ENCODE measurements around the gene SAMD13. TPM values are rescaled to one million over a fixed set of nuclear protein-coding genes. Genes with fewer than 3 reads are reported as not detected.

Gene SAMD13, protein sequence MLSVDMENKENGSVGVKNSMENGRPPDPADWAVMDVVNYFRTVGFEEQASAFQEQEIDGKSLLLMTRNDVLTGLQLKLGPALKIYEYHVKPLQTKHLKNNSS
- total RNA-seq: 0.63 and 0.94 TPM in 2 replicates

DNA sequence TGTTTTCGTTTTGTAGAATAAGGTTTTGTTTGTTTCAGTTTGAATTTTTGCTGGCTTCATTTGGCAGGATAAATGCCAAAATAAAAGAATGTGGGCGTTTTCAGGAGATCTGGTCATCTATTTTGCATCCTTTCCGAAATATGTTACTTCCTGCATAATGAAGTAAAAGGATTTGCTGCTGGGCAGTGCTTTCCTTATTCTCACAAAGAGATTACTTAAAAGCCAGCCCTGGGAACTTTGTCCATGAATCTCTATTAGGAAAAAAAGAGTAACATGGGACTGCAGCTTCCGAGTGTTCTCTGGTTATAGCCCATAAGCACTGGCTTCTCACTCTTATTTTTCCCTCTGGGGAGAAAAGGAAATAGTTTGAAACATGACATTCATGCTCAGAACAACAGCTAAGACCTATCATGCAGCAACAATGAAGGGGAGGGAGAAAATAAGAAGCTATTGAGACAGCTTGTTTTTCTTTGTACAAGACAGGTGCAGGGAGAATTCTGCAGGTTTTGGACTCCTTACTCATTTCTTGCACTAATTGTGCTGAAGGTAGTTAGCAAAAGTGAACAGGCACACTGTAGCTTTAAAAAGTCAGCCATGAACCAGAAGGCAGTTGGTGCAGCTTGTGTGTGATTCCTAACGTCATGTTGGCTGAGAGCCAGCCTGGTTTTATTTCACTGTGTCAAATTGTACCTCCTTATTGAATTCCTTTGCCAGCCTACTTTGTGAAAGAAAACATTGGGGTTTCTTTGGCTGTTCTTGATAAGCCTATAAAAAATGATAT is at the start of gene SAMD13:
SAMD13 (plus strand) TSS at position 705 of the 781 bp plus-strand sequence. CDS start 1,527 bp downstream, outside the sequence.
- H3K4me3 ChIP-seq (ENCODE audit: low read depth, low read length): peak within 1 kb of the TSS; percentile 53
- TF ChIP-seq, protein P1, sequence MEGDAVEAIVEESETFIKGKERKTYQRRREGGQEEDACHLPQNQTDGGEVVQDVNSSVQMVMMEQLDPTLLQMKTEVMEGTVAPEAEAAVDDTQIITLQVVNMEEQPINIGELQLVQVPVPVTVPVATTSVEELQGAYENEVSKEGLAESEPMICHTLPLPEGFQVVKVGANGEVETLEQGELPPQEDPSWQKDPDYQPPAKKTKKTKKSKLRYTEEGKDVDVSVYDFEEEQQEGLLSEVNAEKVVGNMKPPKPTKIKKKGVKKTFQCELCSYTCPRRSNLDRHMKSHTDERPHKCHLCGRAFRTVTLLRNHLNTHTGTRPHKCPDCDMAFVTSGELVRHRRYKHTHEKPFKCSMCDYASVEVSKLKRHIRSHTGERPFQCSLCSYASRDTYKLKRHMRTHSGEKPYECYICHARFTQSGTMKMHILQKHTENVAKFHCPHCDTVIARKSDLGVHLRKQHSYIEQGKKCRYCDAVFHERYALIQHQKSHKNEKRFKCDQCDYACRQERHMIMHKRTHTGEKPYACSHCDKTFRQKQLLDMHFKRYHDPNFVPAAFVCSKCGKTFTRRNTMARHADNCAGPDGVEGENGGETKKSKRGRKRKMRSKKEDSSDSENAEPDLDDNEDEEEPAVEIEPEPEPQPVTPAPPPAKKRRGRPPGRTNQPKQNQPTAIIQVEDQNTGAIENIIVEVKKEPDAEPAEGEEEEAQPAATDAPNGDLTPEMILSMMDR (conservative IDR thresholded peaks at IDR 0.05; ENCODE audit: low read depth, low read length): no peak
- DNase-seq (ENCODE audit: low read depth): peak; percentile 49

DNA sequence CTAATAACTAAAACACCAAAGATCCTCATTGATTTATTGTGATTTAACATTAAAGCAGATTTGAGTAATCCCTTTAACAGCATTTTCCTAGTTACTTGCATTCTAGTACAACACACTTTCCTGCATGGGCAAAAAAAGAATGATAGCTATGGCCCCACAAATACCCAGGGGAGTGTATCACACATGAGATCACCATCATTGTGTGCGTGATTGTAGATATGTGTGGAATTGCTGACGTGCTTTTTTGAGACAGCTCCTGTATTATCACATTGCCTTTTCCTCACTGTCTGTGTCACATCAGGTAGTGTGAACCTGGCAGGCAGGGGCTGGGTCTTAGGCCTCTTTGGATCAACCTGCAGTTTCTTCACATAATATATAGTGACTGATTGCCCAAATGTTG is 48.5 kb upstream of the SAMD13 start:
- TF ChIP-seq, protein P1 (conservative IDR thresholded peaks at IDR 0.05; ENCODE audit: low read depth, low read length): no peak
- H3K4me3 ChIP-seq (ENCODE audit: low read depth, low read length): no peak overlapping the region
- DNase-seq (ENCODE audit: low read depth): no peak

DNA sequence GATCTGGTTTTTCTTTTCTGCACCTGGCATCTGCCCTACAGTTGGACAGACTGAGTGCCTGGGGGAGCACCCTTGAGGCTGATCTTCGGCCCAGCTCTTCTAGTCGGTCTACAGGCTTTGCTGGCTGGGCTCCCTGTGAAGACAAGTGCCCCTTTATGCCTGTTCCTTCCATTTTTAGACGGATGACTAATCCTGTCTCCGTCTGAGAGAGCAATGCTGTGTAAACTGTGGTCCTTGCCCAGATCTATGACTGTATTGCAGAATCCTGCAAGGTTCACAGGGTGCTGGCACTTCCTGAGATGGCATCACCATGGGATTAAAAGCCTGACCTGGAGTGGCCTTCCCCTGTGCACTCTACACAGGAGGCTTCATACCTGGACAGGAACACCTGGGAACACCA is 47.6 kb upstream of the SAMD13 start:
- peak; percentile 90 for DNase-seq (ENCODE audit: low read depth)
- TF ChIP-seq, protein P1 (conservative IDR thresholded peaks at IDR 0.05; ENCODE audit: low read depth, low read length): no peak
- no peak overlapping the region for H3K4me3 ChIP-seq (ENCODE audit: low read depth, low read length)

DNA sequence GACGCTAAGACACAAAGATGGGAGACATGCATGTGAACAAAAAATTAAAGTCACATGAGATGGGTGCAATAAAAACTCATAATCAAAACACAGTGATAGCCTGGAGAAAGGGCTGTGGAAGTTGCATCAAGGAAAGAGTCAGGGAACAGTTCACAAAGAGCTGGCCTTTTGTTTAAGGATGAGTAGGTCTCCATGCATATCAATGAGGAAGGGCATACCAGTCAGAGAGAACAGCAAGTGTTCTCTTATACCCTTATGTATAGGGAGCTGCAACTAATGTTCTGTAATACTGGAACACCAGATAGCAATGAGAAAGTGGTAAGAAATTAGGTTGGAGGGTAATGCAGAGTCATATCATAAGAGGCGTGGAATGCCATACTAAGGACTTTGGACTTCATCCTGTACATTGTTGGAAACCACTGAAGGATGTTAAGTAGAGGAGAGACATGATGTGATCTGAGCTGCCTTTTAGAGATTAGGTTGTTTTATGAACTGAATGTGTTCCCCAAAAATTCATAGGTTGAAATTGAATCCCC is 46.7 kb upstream of the SAMD13 start:
- TF ChIP-seq, protein P1 (conservative IDR thresholded peaks at IDR 0.05; ENCODE audit: low read depth, low read length): no peak
- no peak for DNase-seq (ENCODE audit: low read depth)
- H3K4me3 ChIP-seq (ENCODE audit: low read depth, low read length): no peak overlapping the region

DNA sequence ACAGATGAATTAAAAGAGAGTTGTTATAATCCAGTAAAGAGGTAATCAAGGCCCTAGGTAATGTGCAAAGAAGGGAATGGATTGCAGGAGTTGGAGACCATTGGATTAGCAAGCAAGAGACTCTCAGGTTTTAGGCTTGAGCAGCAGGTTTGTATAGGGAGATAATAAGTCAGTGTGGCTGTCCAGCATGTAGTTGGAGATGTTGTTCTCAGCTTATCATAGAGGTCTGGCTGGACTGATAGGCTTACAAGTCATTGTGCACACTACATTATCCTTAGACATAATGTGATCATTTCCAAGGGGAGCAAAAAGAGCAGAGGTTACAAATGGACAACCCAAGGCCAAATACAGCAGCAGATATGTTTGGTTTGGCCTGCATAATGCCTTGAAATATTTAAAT is 45.9 kb upstream of the SAMD13 start:
- H3K4me3 ChIP-seq (ENCODE audit: low read depth, low read length): no peak overlapping the region
- DNase-seq (ENCODE audit: low read depth): no peak
- TF ChIP-seq, protein P1 (conservative IDR thresholded peaks at IDR 0.05; ENCODE audit: low read depth, low read length): no peak

DNA sequence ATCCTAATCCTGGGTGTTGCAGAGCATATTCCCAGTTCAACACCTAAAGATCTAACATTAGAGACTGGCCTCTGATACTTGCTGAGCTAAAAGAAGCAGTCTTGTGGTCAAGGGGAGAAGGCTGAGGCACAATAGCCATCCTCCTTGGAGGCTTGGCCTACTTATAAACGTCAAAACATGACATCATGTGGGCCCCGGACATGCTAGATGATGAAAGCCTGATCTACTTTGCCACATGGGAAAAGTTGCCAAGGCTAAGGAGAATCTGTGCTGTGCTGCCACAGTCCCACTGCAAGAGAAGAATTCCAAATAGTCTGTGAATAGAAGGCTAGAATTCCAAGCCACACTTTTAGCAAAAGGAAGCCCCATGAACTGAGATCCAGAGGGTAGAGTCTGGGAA is 43.9 kb upstream of the SAMD13 start:
- no peak overlapping the region for H3K4me3 ChIP-seq (ENCODE audit: low read depth, low read length)
- TF ChIP-seq, protein P1 (conservative IDR thresholded peaks at IDR 0.05; ENCODE audit: low read depth, low read length): no peak

More for the DNA sequence above, 43.9 kb upstream of the SAMD13 start:
- no peak for DNase-seq (ENCODE audit: low read depth)

Measured in epithelial cell of proximal tubule (primary cell).